GM18508 (cell line): ENCODE data around the gene GAD2.

Experiments
- ATAC-seq: cut with Tn5 transposase; IDR thresholded peaks from one replicate; pipeline ENCODE4 v1.9.1; 2021; ENCODE audit warnings: moderate number of reproducible peaks; ENCODE audit not compliant: insufficient read depth, unreplicated experiment

GAD2 gene

GRCh38 chr10:26220901-26221300 lies 4.3 kb downstream of the GAD2 start:
- ATAC-seq: no peak

- ATAC-seq: no peak
Observed at GRCh38 chr10:26221541-26221940, 5.0 kb downstream of the GAD2 start.

GRCh38 chr10:26222563-26222962 lies 6.0 kb downstream of the GAD2 start:
- no peak for ATAC-seq

GRCh38 chr10:26225322-26225721 lies 8.7 kb downstream of the GAD2 start:
- no peak for ATAC-seq

- ATAC-seq: no peak
Observed at GRCh38 chr10:26227786-26228185, 11.2 kb downstream of the GAD2 start.

GRCh38 chr10:26232174-26232573 lies 15.6 kb downstream of the GAD2 start:
- no peak for ATAC-seq

- ATAC-seq: no peak
Observed at GRCh38 chr10:26235761-26236160, 19.2 kb downstream of the GAD2 start.

- ATAC-seq: no peak
Observed at GRCh38 chr10:26238378-26238777, 21.8 kb downstream of the GAD2 start.

- ATAC-seq: no peak
Observed at GRCh38 chr10:26242706-26243350, 26.3 kb downstream of the GAD2 start.

- ATAC-seq: no peak
Observed at GRCh38 chr10:26243351-26243720, 26.8 kb downstream of the GAD2 start.

- no peak for ATAC-seq
Observed at GRCh38 chr10:26249681-26250080, 33.1 kb downstream of the GAD2 start.

- ATAC-seq: no peak
Observed at GRCh38 chr10:26251925-26252324, 35.4 kb downstream of the GAD2 start.

GRCh38 chr10:26254616-26255015 lies 38.0 kb downstream of the GAD2 start:
- ATAC-seq: no peak

GRCh38 chr10:26259341-26259740 lies 42.8 kb downstream of the GAD2 start:
- ATAC-seq: no peak

GRCh38 chr10:26269754-26270153 lies 53.2 kb downstream of the GAD2 start:
- no peak for ATAC-seq

GRCh38 chr10:26274391-26274790 lies 57.8 kb downstream of the GAD2 start:
- ATAC-seq: no peak

GRCh38 chr10:26278295-26278694 lies 61.7 kb downstream of the GAD2 start:
- no peak for ATAC-seq

- no peak for ATAC-seq
Observed at GRCh38 chr10:26290236-26290635, 73.7 kb downstream of the GAD2 start.

GRCh38 chr10:26291721-26292480 lies 75.3 kb downstream of the GAD2 start:
- no peak for ATAC-seq

GRCh38 chr10:26296360-26296759 lies 79.8 kb downstream of the GAD2 start:
- ATAC-seq: no peak

GRCh38 chr10:26300001-26300400 lies 83.4 kb downstream of the GAD2 start:
- no peak for ATAC-seq

- no peak for ATAC-seq
Observed at GRCh38 chr10:26303366-26303765, 86.8 kb downstream of the GAD2 start.
